ENCODE results near the gene BPIFB2. TPM values are rescaled to one million over a fixed set of nuclear protein-coding genes. Genes with fewer than 3 reads are reported as not detected.

BPIFB2 gene
- polyA plus RNA-seq, 1 of the 3 experiments (the other 2 are of a cell fraction) = not detected

GRCh38 chr20:33059136-33059535 is 51.6 kb downstream of the BPIFB2 start:
- Histone ChIP-seq H3K9me3 (no peaks in the 10 kb centered on the region), H3K9ac (no peak overlapping the region), H3K4me3 (ENCODE audit: low read depth in 2 of 2, low read length in 1 of 2) (no peak overlapping the region), H4K20me1 (ENCODE audit: insufficient read depth) (no peaks in the 10 kb centered on the region), H3F3A (replicated peaks; ENCODE audit: insufficient read depth) (no peaks in the 10 kb centered on the region), H3K36me3 (replicated peaks in 1 of 2; ENCODE audit: control insufficient read depth in 1 of 2, insufficient read depth in 2 of 2, low read length in 1 of 2) (no peaks in the 10 kb centered on the region), H3K27me3 (ENCODE audit: insufficient read depth) (peaks cover 50% of the 10 kb centered on the region; the same call in 1 of the 2 replicates), H3K79me2 (ENCODE audit: insufficient read depth) (no peaks in the 10 kb centered on the region), H3K27ac (ENCODE audit: low read depth in 2 of 2, low read length in 1 of 2) (no peak overlapping the region), H3K4me2 (no peak overlapping the region), H2AFZ (ENCODE audit: low read depth) (no peak overlapping the region), H3K9me2 (no peaks in the 10 kb centered on the region), H3K4me1 (ENCODE audit: control insufficient read depth in 1 of 2, insufficient read depth in 2 of 2, low read depth in 1 of 2, low read length in 1 of 2) (no peaks in the 10 kb centered on the region)
- ChIA-PET CTCF (no interaction called here), POLR2A (no interaction called here)
- 19% methylated on average over 4 of the region's 7 CpGs for WGBS (ENCODE audit: low lambda C conversion rate)
- TF ChIP-seq EP300 (IDR thresholded peaks at IDR 0.05; ENCODE audit: borderline replicate concordance in 1 of 2, low read depth in 1 of 2, low read length in 1 of 2) = no peak
- no peak for TF ChIP-seq TEAD4 (IDR thresholded peaks at IDR 0.05; ENCODE audit: borderline replicate concordance, insufficient read depth)
- no peak for TF ChIP-seq CHD2 (IDR thresholded peaks at IDR 0.05; ENCODE audit: low read length, partially characterized antibody)
- TF ChIP-seq RFX5 (IDR thresholded peaks at IDR 0.05; ENCODE audit: low read length) = no peak
- no peak for TF ChIP-seq EZH2phosphoT487 (IDR thresholded peaks at IDR 0.05; ENCODE audit: borderline replicate concordance, low read depth)
- DNase-seq = no peak

GRCh38 chr20:33059741-33060390 is 52.4 kb downstream of the BPIFB2 start:
- Histone ChIP-seq H3K79me2 (ENCODE audit: insufficient read depth) (no peaks in the 10 kb centered on the region), H3F3A (replicated peaks; ENCODE audit: insufficient read depth) (no peaks in the 10 kb centered on the region), H3K9me2 (no peaks in the 10 kb centered on the region), H3K27me3 (ENCODE audit: insufficient read depth) (peaks cover 43% of the 10 kb centered on the region; the same call in 1 of the 2 replicates), H3K4me1 (ENCODE audit: control insufficient read depth in 1 of 2, insufficient read depth in 2 of 2, low read depth in 1 of 2, low read length in 1 of 2) (no peaks in the 10 kb centered on the region), H2AFZ (ENCODE audit: low read depth) (no peak overlapping the region), H3K9me3 (no peaks in the 10 kb centered on the region), H3K4me2 (no peak overlapping the region), H3K27ac (ENCODE audit: low read depth in 2 of 2, low read length in 1 of 2) (no peak overlapping the region), H3K36me3 (replicated peaks in 1 of 2; ENCODE audit: control insufficient read depth in 1 of 2, insufficient read depth in 2 of 2, low read length in 1 of 2) (no peaks in the 10 kb centered on the region), H4K20me1 (ENCODE audit: insufficient read depth) (no peaks in the 10 kb centered on the region), H3K9ac (no peak overlapping the region), H3K4me3 (ENCODE audit: low read depth in 2 of 2, low read length in 1 of 2) (no peak overlapping the region)
- CTCF ChIA-PET = no interaction called here
- TF ChIP-seq GABPA (IDR thresholded peaks at IDR 0.05; ENCODE audit: low read depth) = no peak
- no peak for TF ChIP-seq POLR2AphosphoS5 (IDR thresholded peaks at IDR 0.05; ENCODE audit: low read depth, low read length)
- TF ChIP-seq PBX3 (IDR thresholded peaks at IDR 0.05) = no peak
- no peak for TF ChIP-seq CTCF (IDR thresholded peaks at IDR 0.05)
- no peak for TF ChIP-seq IRF3 (IDR thresholded peaks at IDR 0.05; ENCODE audit: low read depth, low read length)
- no peak for TF ChIP-seq RCOR1 (IDR thresholded peaks at IDR 0.05; ENCODE audit: low read length)
- TF ChIP-seq TAF1 (IDR thresholded peaks at IDR 0.05; ENCODE audit: borderline replicate concordance, low read depth, low read length) = no peak
- no peak for TF ChIP-seq FOXM1 (IDR thresholded peaks at IDR 0.05; ENCODE audit: low read depth)
- no peak for TF ChIP-seq RAD21 (IDR thresholded peaks at IDR 0.05; ENCODE audit: low read length)
- no peak for TF ChIP-seq RFX5 (IDR thresholded peaks at IDR 0.05; ENCODE audit: low read length)
- TF ChIP-seq FOSL2 (IDR thresholded peaks at IDR 0.05; ENCODE audit: borderline replicate concordance, low read depth) = no peak
- no peak for TF ChIP-seq TEAD4 (IDR thresholded peaks at IDR 0.05; ENCODE audit: borderline replicate concordance, insufficient read depth)
- POLR2A ChIA-PET = no interaction called here
- DNase-seq = no peak
- 23% methylated on average over 8 of the region's 22 CpGs for WGBS (ENCODE audit: low lambda C conversion rate)

Measured in SK-N-SH (cell line).